IPS-NIHi7 (cell line): ENCODE results near the gene CDC34.

Source experiments
- DNase-seq: peaks from one replicate; pipeline ENCODE4 v3.0.0; 2012; ENCODE audit warnings: mixed read lengths; ENCODE audit errors: extremely low spot score

CDC34 gene

GRCh38 chr19:497491-497868 is 34.1 kb upstream of the CDC34 start:
- DNase-seq, result peak; percentile 24

- peak; percentile 10 for DNase-seq
These were observed 33.6 kb upstream of the CDC34 start for GRCh38 chr19:497869-498510.

GRCh38 chr19:498511-498891 is 33.1 kb upstream of the CDC34 start:
- peak; percentile 18 for DNase-seq

GRCh38 chr19:498977-499623 is 32.5 kb upstream of the CDC34 start:
- no peak for DNase-seq

- DNase-seq, result no peak
These were observed 29.9 kb upstream of the CDC34 start for GRCh38 chr19:501646-502045.

- no peak for DNase-seq
These were observed 26.9 kb upstream of the CDC34 start for GRCh38 chr19:504616-505015.

- peak; percentile 93 for DNase-seq
These were observed 24.9 kb upstream of the CDC34 start for GRCh38 chr19:506404-507285.

GRCh38 chr19:507286-508203 is 24.0 kb upstream of the CDC34 start, which contains the start of gene TPGS1:
Gene TPGS1 (plus strand): TSS chr19:507497. CDS start chr19:507507, 10 bp downstream.
- peak; percentile 79 for DNase-seq

GRCh38 chr19:508204-509150 is 23.1 kb upstream of the CDC34 start:
- DNase-seq, result no peak

- peak; percentile 83 for DNase-seq
These were observed 20.9 kb upstream of the CDC34 start for GRCh38 chr19:510606-511100.

- DNase-seq, result peak; percentile 60
These were observed 20.3 kb upstream of the CDC34 start for GRCh38 chr19:511101-511851.

GRCh38 chr19:512547-513365 is 18.8 kb upstream of the CDC34 start:
- no peak for DNase-seq

- no peak for DNase-seq
These were observed 18.0 kb upstream of the CDC34 start for GRCh38 chr19:513368-514165.

GRCh38 chr19:514166-514663 is 17.3 kb upstream of the CDC34 start:
- DNase-seq, result no peak

- DNase-seq, result no peak
These were observed 13.6 kb upstream of the CDC34 start for GRCh38 chr19:517721-518597.

GRCh38 chr19:518598-519231 is 12.8 kb upstream of the CDC34 start:
- no peak for DNase-seq
